ENCODE measurements around the gene HOXA6. TPM values are rescaled to one million over a fixed set of nuclear protein-coding genes. Genes with fewer than 3 reads are reported as not detected.

HOXA6 gene
- total RNA-seq, 1 donor: 11.2 TPM

- no peak for TF ChIP-seq CTCF (IDR thresholded peaks at IDR 0.05; ENCODE audit: insufficient read depth, low read depth, low read length)
- DNase-seq (ENCODE audit: low read depth): peak; percentile 10
- peak overlapping the region; percentile 67 for H3K4me3 ChIP-seq (ENCODE audit: low read depth, low read length)
Measured at GRCh38 chr7:27173511-27173955, 26.0 kb upstream of the HOXA6 start.

- TF ChIP-seq CTCF (IDR thresholded peaks at IDR 0.05; ENCODE audit: insufficient read depth, low read depth, low read length): no peak
- peak; percentile 94 for DNase-seq (ENCODE audit: low read depth)
- peak overlapping the region; percentile 67 for H3K4me3 ChIP-seq (ENCODE audit: low read depth, low read length)
Measured at GRCh38 chr7:27172823-27173510, 25.4 kb upstream of the HOXA6 start.

- no peak for TF ChIP-seq CTCF (IDR thresholded peaks at IDR 0.05; ENCODE audit: insufficient read depth, low read depth, low read length)
- DNase-seq (ENCODE audit: low read depth): peak; percentile 93
- H3K4me3 ChIP-seq (ENCODE audit: low read depth, low read length): peak overlapping the region; percentile 67
Measured at GRCh38 chr7:27172315-27172774, 24.8 kb upstream of the HOXA6 start.

- peak; percentile 75 for DNase-seq (ENCODE audit: low read depth)
- TF ChIP-seq CTCF (IDR thresholded peaks at IDR 0.05; ENCODE audit: insufficient read depth, low read depth, low read length): no peak
- H3K4me3 ChIP-seq (ENCODE audit: low read depth, low read length): peak overlapping the region; percentile 67
Measured at GRCh38 chr7:27171637-27172314, 24.2 kb upstream of the HOXA6 start.

- peak overlapping the region; percentile 67 for H3K4me3 ChIP-seq (ENCODE audit: low read depth, low read length)
- TF ChIP-seq CTCF (IDR thresholded peaks at IDR 0.05; ENCODE audit: insufficient read depth, low read depth, low read length): no peak
- DNase-seq (ENCODE audit: low read depth): peak; percentile 69
Measured at GRCh38 chr7:27171325-27171636, 23.7 kb upstream of the HOXA6 start.

- no peak for TF ChIP-seq CTCF (IDR thresholded peaks at IDR 0.05; ENCODE audit: insufficient read depth, low read depth, low read length)
- peak overlapping the region; percentile 67 for H3K4me3 ChIP-seq (ENCODE audit: low read depth, low read length)
Measured at GRCh38 chr7:27170426-27171324, 23.1 kb upstream of the HOXA6 start.

More at GRCh38 chr7:27170426-27171324, 23.1 kb upstream of the HOXA6 start:
- peak; percentile 48 for DNase-seq (ENCODE audit: low read depth)
